H9 (cell line): ENCODE results near the gene CROCC2. TPM values are rescaled to one million over a fixed set of nuclear protein-coding genes. Genes with fewer than 3 reads are reported as not detected.
A peak's percentile ranks its signal among the peaks of the same experiment; 100 is the strongest.

Experiments used
- DNase-seq: peaks from one replicate; pipeline ENCODE4 v3.0.0-alpha.2; 2017
- H2AFZ ChIP-seq: one replicate; pipeline ENCODE4 v1.6.1; 2013; ENCODE audit warnings: mild to moderate bottlenecking, low read length, control low read depth, moderate library complexity
- H2AK5ac ChIP-seq: 2 replicates; pipeline ENCODE4 v1.6.1; 2013; ENCODE audit warnings: low read length, control low read depth, mixed read lengths; ENCODE audit not compliant: insufficient read length
- H2BK120ac ChIP-seq: one replicate; pipeline ENCODE4 v1.6.1; 2013; ENCODE audit warnings: low read depth, mild to moderate bottlenecking, low read length, control low read depth, inconsistent platforms; ENCODE audit not compliant: poor library complexity, severe bottlenecking
- H2BK12ac ChIP-seq: 2 replicates; pipeline ENCODE4 v1.6.1; 2013; ENCODE audit warnings: low read length, control low read depth, mixed read lengths, low read depth; ENCODE audit not compliant: insufficient read length
- H2BK15ac ChIP-seq: 2 replicates; pipeline ENCODE4 v1.6.1; 2013; ENCODE audit warnings: low read depth, low read length, control low read depth
- H2BK20ac ChIP-seq: one replicate; pipeline ENCODE4 v1.6.1; 2013; ENCODE audit warnings: low read depth, mild to moderate bottlenecking, low read length, control low read depth, inconsistent platforms; ENCODE audit not compliant: poor library complexity, severe bottlenecking
- H2BK5ac ChIP-seq: 2 replicates; pipeline ENCODE4 v1.6.1; 2013; ENCODE audit warnings: low read length, control low read depth, mixed read lengths; ENCODE audit not compliant: insufficient read length
- H3K14ac ChIP-seq: 2 replicates; pipeline ENCODE4 v1.6.1; 2013; ENCODE audit warnings: low read length, control low read depth; ENCODE audit not compliant: insufficient read depth
- H3K18ac ChIP-seq: 2 replicates; pipeline ENCODE4 v1.6.1; 2013; ENCODE audit warnings: low read depth, mild to moderate bottlenecking, mixed read lengths, low read length, control low read depth; ENCODE audit not compliant: insufficient read length
- H3K23ac ChIP-seq: 2 replicates; pipeline ENCODE4 v1.6.1; 2013; ENCODE audit warnings: low read length, control low read depth, mixed read lengths, low read depth; ENCODE audit not compliant: insufficient read length
- H3K23me2 ChIP-seq: 2 replicates; pipeline ENCODE4 v1.6.1; 2013; ENCODE audit warnings: low read depth, mild to moderate bottlenecking, mixed read lengths, low read length, control low read depth; ENCODE audit not compliant: insufficient read length, poor library complexity, severe bottlenecking
- H3K27ac ChIP-seq: 2 replicates; pipeline ENCODE4 v1.5.1; 2013; ENCODE audit warnings: low read length, control low read depth, mixed read lengths, low read depth; ENCODE audit not compliant: insufficient read length
- H3K27me3 ChIP-seq: 2 replicates; pipeline ENCODE4 v1.6.1; 2013; ENCODE audit warnings: low read length, control low read depth, inconsistent platforms; ENCODE audit not compliant: insufficient read depth
- H3K4ac ChIP-seq: 2 replicates; pipeline ENCODE4 v1.6.1; 2013; ENCODE audit warnings: low read depth, mild to moderate bottlenecking, control low read depth, inconsistent platforms, low read length, moderate library complexity
- H3K4me1 ChIP-seq: 2 replicates; pipeline ENCODE4 v1.6.1; 2013; ENCODE audit warnings: low read length, control low read depth, inconsistent platforms; ENCODE audit not compliant: insufficient read depth
- H3K4me2 ChIP-seq: 2 replicates; pipeline ENCODE4 v1.6.1; 2013; ENCODE audit warnings: low read length, control low read depth, mixed read lengths; ENCODE audit not compliant: insufficient read length, insufficient read depth
- H3K56ac ChIP-seq: 2 replicates; pipeline ENCODE4 v1.6.1; 2013; ENCODE audit warnings: low read depth, mild to moderate bottlenecking, mixed read lengths, low read length, control low read depth; ENCODE audit not compliant: insufficient read length
- H3K79me1 ChIP-seq: 2 replicates; pipeline ENCODE4 v1.6.1; 2013; ENCODE audit warnings: low read depth, mild to moderate bottlenecking, moderate library complexity, low read length, control low read depth, inconsistent platforms; ENCODE audit not compliant: insufficient read depth, poor library complexity, severe bottlenecking
- H3K79me2 ChIP-seq: 2 replicates; pipeline ENCODE4 v1.6.1; 2013; ENCODE audit warnings: low read length, control low read depth, inconsistent platforms; ENCODE audit not compliant: insufficient read depth
- H3K9ac ChIP-seq: 2 replicates; pipeline ENCODE4 v1.6.1; 2013; ENCODE audit warnings: low read length, control low read depth, mixed read lengths; ENCODE audit not compliant: insufficient read length; ENCODE audit errors: extremely low read depth
- H3K9me3 ChIP-seq: one replicate; pipeline ENCODE4 v1.6.1; 2013; ENCODE audit warnings: low read depth, low read length, inconsistent platforms; ENCODE audit not compliant: control insufficient read depth
- H3T11ph ChIP-seq: one replicate; pipeline ENCODE4 v1.6.1; 2013; ENCODE audit warnings: mild to moderate bottlenecking, low read length, control low read depth, inconsistent platforms
- H4K20me1 ChIP-seq: one replicate; pipeline ENCODE4 v1.6.1; 2013; ENCODE audit not compliant: control insufficient read depth, insufficient read length, insufficient read depth
- H4K5ac ChIP-seq: 2 replicates; pipeline ENCODE4 v1.6.1; 2013; ENCODE audit warnings: low read depth, mild to moderate bottlenecking, mixed read lengths, low read length, control low read depth; ENCODE audit not compliant: insufficient read length
- H4K8ac ChIP-seq: replicated peaks from 2 replicates; pipeline ENCODE4 v1.6.1; 2013; ENCODE audit warnings: low read length, control low read depth, mixed read lengths, low read depth; ENCODE audit not compliant: insufficient read length
- H4K91ac ChIP-seq: 2 replicates; pipeline ENCODE4 v1.6.1; 2013; ENCODE audit warnings: low read depth, mild to moderate bottlenecking, moderate library complexity, mixed read lengths, low read length, control low read depth; ENCODE audit not compliant: insufficient read length
- H3K27ac Mint-ChIP-seq, 3 experiments: 2 replicates in 2 of 3; 3 replicates in 1 of 3; pipeline ENCODE4 v1.8.0; 2020 to 2021; ENCODE audit warnings: mixed read lengths in 3 of 3, mild to moderate bottlenecking in 1 of 3, moderate library complexity in 1 of 3
- H3K27me3 Mint-ChIP-seq: 2 replicates; pipeline ENCODE4 v1.8.0; 2021; ENCODE audit warnings: low read depth, mild to moderate bottlenecking, moderate library complexity, mixed read lengths
- H3K36me3 Mint-ChIP-seq, 3 experiments: 2 replicates in 2 of 3; 3 replicates in 1 of 3; pipeline ENCODE4 v1.8.0; 2020 to 2021; ENCODE audit warnings: low read depth in 3 of 3, mixed read lengths in 3 of 3; ENCODE audit not compliant: insufficient read depth in 1 of 3
- H3K4me1 Mint-ChIP-seq, 2 experiments: 2 replicates each; pipeline ENCODE4 v1.8.0; 2020; ENCODE audit warnings: mixed read lengths in 2 of 2
- H3K4me3 Mint-ChIP-seq, 2 experiments: 2 replicates in 1 of 2; 3 replicates in 1 of 2; pipeline ENCODE4 v1.8.0; 2020 to 2021; ENCODE audit warnings: mild to moderate bottlenecking in 2 of 2, mixed read lengths in 2 of 2, moderate library complexity in 1 of 2
- H3K9me3 Mint-ChIP-seq, 2 experiments: 2 replicates in 1 of 2; 3 replicates in 1 of 2; pipeline ENCODE4 v1.8.0; 2020; ENCODE audit warnings: mild to moderate bottlenecking in 2 of 2, mixed read lengths in 2 of 2, moderate library complexity in 1 of 2
- WGBS: extraction: QIAGEN DNeasy Blood & Tissue Kit; methylation state at CpG from one replicate; pipeline ENCODE4 v1.1.7; 2013; ENCODE audit warnings: missing lambda C conversion rate, low lambda C conversion rate, mixed read lengths; ENCODE audit not compliant: insufficient read length; ENCODE audit errors: extremely low coverage; 5-methylcytosine and 5-hydroxymethylcytosine counted together
- total RNA-seq: library from RNA; stranded (reverse); gene quantifications from 2 replicates; pipeline ENCODE4 v1.2.1, GENCODE V29; 2021
- TF ChIP-seq, protein P1 (sequence below): fragments of 200-600 bp; sonication (generic); conservative IDR thresholded peaks from 3 replicates; pipeline ENCODE4 v1.8.0; 2021; ENCODE audit warnings: antibody characterized with exemption, mild to moderate bottlenecking

The CROCC2 gene
- total RNA-seq, 1 experiment from 2014 or later, result not detected

DNA sequence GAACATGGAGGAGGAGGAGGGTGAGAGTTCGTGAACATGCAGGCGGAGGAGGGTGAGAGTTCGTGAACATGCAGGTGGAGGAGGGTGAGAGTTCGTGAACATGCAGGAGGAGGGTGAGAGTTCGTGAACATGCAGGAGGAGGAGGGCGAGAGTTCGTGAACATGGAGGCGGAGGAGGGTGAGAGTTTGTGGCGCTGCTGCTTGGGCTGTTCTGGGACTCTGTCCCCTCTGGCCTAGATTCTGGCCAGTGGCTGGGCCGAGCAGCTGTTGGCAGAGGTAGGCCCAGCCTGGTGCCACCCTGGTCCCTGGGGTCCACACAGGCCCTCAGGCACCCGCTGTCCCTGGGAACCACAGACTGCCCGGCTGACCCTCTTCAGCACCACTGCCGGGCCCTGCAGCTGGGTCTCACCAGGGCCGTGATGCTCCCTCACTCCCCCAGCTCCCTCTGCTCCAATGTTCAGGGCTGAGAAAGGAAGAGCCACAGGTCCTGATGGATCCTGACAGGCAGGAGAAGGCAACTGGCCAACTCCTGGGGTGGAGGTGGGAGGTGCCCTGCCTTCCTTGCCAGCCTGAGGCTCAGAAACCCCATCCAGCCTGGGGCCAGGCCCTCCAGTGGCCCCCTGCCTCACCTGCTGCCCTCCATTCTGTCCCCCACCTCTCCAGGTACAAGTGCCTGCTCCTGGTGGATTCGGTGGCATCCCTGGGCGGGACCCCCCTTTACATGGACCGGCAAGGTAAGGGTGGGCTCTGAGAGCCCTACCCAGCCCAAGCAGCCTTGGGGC lies 33.6 kb upstream of the CROCC2 start:
- Histone ChIP-seq H4K91ac (no peak overlapping the region), H3K9me3 (no peaks in the 10 kb centered on the region), H2BK5ac (no peak overlapping the region), H3K4me2 (no peak overlapping the region), H2AK5ac (no peak overlapping the region), H3K23ac (no peak overlapping the region), H3K23me2 (no peaks in the 10 kb centered on the region), H2BK20ac (no peak overlapping the region), H3K79me1 (no peaks in the 10 kb centered on the region), H2BK15ac (no peak overlapping the region), H3K27ac (no peak overlapping the region), H3K18ac (no peak overlapping the region), H2BK120ac (no peak overlapping the region), H4K8ac (no peak overlapping the region), H3K27me3 (no peaks in the 10 kb centered on the region), H3K56ac (no peak overlapping the region), H3K79me2 (no peaks in the 10 kb centered on the region), H3K4me1 (no peaks in the 10 kb centered on the region), H3K14ac (no peak overlapping the region; the same call in 1 of the 2 replicates), H3T11ph (no peak overlapping the region), H3K4ac (no peak overlapping the region), H4K5ac (no peak overlapping the region), H3K9ac (no peak overlapping the region), H2BK12ac (no peak overlapping the region), H2AFZ (no peak overlapping the region), H4K20me1 (no peaks in the 10 kb centered on the region)
- Mint-ChIP-seq H3K27ac (peak overlapping the region in 1 of 3 experiments; percentile 85; a peak in 1 of 7 replicates), H3K27me3 (no peaks in the 10 kb centered on the region), H3K4me3 (no peak overlapping the region), H3K4me1 (peaks cover 0 to 3% of the 10 kb centered on the region in 2 experiments; a peak in 1 of 4 replicates), H3K9me3 (no peaks in the 10 kb centered on the region), H3K36me3 (no peaks in the 10 kb centered on the region; a peak in 1 of 7 replicates)
- WGBS, result no CpG with 5 or more reads among the region's 17 CpGs
- peak; percentile 26 for DNase-seq
- TF ChIP-seq, protein P1, sequence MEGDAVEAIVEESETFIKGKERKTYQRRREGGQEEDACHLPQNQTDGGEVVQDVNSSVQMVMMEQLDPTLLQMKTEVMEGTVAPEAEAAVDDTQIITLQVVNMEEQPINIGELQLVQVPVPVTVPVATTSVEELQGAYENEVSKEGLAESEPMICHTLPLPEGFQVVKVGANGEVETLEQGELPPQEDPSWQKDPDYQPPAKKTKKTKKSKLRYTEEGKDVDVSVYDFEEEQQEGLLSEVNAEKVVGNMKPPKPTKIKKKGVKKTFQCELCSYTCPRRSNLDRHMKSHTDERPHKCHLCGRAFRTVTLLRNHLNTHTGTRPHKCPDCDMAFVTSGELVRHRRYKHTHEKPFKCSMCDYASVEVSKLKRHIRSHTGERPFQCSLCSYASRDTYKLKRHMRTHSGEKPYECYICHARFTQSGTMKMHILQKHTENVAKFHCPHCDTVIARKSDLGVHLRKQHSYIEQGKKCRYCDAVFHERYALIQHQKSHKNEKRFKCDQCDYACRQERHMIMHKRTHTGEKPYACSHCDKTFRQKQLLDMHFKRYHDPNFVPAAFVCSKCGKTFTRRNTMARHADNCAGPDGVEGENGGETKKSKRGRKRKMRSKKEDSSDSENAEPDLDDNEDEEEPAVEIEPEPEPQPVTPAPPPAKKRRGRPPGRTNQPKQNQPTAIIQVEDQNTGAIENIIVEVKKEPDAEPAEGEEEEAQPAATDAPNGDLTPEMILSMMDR, result no peak
